ENCODE results near the gene NCF4.

GRCh38 chr22:36900880-36901279 lies 40.1 kb downstream of the NCF4 start:
- no peak for TF ChIP-seq CTCF (IDR thresholded peaks at IDR 0.05)
- no peak for TF ChIP-seq EZH2 (IDR thresholded peaks at IDR 0.05; ENCODE audit: borderline replicate concordance, insufficient read depth, low read depth, low read length, poor library complexity, severe bottlenecking)

Data from B cell (primary cell).